ENCODE data around the gene HDAC9. TPM values are rescaled to one million over a fixed set of nuclear protein-coding genes. Genes with fewer than 3 reads are reported as not detected.

HDAC9 gene
- total RNA-seq, 1 experiment from 2014 or later = 4.3 TPM

DNA sequence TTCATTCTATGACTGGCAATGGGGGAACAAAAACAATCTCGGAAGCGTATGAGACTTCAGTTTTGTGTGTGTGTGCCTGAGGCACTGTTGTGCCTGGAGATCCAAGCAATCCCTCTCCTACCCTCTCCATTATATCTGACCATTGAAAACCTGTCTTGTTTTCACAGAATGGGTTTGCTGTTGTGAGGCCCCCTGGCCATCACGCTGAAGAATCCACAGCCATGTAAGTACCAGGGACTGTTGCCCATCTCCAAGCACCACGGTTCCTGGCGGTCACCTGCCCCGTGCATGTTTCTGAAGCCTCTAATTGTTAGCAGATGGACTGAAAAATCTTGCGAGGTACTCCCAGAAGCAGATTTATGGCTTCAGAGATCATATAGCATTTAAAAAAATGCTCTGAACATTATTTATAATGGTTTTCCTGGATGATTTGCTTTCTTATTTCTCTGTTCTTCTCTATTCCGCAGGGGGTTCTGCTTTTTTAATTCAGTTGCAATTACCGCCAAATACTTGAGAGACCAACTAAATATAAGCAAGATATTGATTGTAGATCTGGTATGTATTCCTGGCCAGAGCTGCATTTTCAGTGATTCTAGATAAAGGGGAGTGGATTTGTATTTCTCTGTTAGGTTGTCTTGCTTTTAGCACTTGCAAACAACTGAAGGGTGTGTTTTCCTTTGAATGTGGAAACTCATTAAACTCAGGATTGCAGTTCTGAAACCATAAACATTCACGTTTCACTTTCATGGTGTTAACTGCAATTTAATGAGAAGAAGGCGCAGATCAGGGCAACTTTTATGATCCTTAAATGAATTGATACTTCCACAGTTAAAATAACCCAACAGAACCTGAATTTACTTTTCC, 333.7 kb downstream of the HDAC9 start:
- Histone ChIP-seq H3K79me2 (ENCODE audit: insufficient read depth, low read length) (no peaks in the 10 kb centered on the region), H4K20me1 (ENCODE audit: insufficient read depth) (no peaks in the 10 kb centered on the region), H3K9ac (ENCODE audit: low read length) (no peak overlapping the region), H3K36me3 (ENCODE audit: control insufficient read depth in 1 of 2, insufficient read depth in 2 of 2, low read length in 2 of 2) (no peaks in the 10 kb centered on the region), H3K4me3 (replicated peaks in 1 of 2; ENCODE audit: low read depth in 1 of 2, low read length in 2 of 2) (no peak overlapping the region), H3K4me2 (ENCODE audit: low read length) (no peak overlapping the region), H3K9me2 (ENCODE audit: insufficient read depth) (no peaks in the 10 kb centered on the region; the same call in 1 of the 2 replicates), H3K27me3 (ENCODE audit: insufficient read depth, low read length) (no peaks in the 10 kb centered on the region), H3K4me1 (ENCODE audit: control insufficient read depth in 1 of 2, insufficient read depth in 2 of 2, low read length in 2 of 2) (no peaks in the 10 kb centered on the region), H3K9me3 (ENCODE audit: control insufficient read depth in 1 of 2, insufficient read depth in 1 of 2, low read depth in 1 of 2, low read length in 2 of 2) (no peaks in the 10 kb centered on the region), H2AFZ (ENCODE audit: low read depth, low read length, poor library complexity, severe bottlenecking) (no peak overlapping the region), H3K27ac (ENCODE audit: low read depth, low read length) (no peak overlapping the region)
- CTCF ChIA-PET = no interaction called here
- RAD21 ChIA-PET (ENCODE audit: low non-redundant PET in 1 of 2, low total read pairs in 2 of 2, uncharacterized antibody in 2 of 2, unreplicated experiment in 2 of 2) = no interaction called here
- TF ChIP-seq ZNF274 (IDR thresholded peaks at IDR 0.05; ENCODE audit: low read depth, low read length) (no peak), ELF1 (IDR thresholded peaks at IDR 0.05; ENCODE audit: borderline replicate concordance, low read depth) (no peak), POLR2A (IDR thresholded peaks at IDR 0.05; ENCODE audit: borderline replicate concordance, extremely low read depth, insufficient read depth, insufficient read length) (no peak), YY1 (IDR thresholded peaks at IDR 0.05; ENCODE audit: extremely low read depth, insufficient replicate concordance, low read depth, low read length) (no peak), POLR2AphosphoS5 (IDR thresholded peaks at IDR 0.05; ENCODE audit: low read depth, low read length) (no peak), CBX3 (IDR thresholded peaks at IDR 0.05; ENCODE audit: low read depth) (no peak), CEBPB (IDR thresholded peaks at IDR 0.05; ENCODE audit: low read depth) (no peak), ZFX (IDR thresholded peaks at IDR 0.05) (no peak), JUND (IDR thresholded peaks at IDR 0.05) (no peak), FOSL1 (IDR thresholded peaks at IDR 0.05; ENCODE audit: low read depth) (no peak), EZH2 (IDR thresholded peaks at IDR 0.05) (no peak)
- TF ChIP-seq, protein P1, sequence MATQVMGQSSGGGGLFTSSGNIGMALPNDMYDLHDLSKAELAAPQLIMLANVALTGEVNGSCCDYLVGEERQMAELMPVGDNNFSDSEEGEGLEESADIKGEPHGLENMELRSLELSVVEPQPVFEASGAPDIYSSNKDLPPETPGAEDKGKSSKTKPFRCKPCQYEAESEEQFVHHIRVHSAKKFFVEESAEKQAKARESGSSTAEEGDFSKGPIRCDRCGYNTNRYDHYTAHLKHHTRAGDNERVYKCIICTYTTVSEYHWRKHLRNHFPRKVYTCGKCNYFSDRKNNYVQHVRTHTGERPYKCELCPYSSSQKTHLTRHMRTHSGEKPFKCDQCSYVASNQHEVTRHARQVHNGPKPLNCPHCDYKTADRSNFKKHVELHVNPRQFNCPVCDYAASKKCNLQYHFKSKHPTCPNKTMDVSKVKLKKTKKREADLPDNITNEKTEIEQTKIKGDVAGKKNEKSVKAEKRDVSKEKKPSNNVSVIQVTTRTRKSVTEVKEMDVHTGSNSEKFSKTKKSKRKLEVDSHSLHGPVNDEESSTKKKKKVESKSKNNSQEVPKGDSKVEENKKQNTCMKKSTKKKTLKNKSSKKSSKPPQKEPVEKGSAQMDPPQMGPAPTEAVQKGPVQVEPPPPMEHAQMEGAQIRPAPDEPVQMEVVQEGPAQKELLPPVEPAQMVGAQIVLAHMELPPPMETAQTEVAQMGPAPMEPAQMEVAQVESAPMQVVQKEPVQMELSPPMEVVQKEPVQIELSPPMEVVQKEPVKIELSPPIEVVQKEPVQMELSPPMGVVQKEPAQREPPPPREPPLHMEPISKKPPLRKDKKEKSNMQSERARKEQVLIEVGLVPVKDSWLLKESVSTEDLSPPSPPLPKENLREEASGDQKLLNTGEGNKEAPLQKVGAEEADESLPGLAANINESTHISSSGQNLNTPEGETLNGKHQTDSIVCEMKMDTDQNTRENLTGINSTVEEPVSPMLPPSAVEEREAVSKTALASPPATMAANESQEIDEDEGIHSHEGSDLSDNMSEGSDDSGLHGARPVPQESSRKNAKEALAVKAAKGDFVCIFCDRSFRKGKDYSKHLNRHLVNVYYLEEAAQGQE (IDR thresholded peaks at IDR 0.05; ENCODE audit: low read depth) = no peak
- TF ChIP-seq, protein P2, sequence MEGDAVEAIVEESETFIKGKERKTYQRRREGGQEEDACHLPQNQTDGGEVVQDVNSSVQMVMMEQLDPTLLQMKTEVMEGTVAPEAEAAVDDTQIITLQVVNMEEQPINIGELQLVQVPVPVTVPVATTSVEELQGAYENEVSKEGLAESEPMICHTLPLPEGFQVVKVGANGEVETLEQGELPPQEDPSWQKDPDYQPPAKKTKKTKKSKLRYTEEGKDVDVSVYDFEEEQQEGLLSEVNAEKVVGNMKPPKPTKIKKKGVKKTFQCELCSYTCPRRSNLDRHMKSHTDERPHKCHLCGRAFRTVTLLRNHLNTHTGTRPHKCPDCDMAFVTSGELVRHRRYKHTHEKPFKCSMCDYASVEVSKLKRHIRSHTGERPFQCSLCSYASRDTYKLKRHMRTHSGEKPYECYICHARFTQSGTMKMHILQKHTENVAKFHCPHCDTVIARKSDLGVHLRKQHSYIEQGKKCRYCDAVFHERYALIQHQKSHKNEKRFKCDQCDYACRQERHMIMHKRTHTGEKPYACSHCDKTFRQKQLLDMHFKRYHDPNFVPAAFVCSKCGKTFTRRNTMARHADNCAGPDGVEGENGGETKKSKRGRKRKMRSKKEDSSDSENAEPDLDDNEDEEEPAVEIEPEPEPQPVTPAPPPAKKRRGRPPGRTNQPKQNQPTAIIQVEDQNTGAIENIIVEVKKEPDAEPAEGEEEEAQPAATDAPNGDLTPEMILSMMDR (IDR thresholded peaks at IDR 0.05 in 2 of 3, conservative IDR thresholded peaks at IDR 0.05 in 1 of 3; ENCODE audit: borderline replicate concordance in 1 of 3, insufficient read depth in 1 of 3, low read depth in 2 of 3, low read length in 2 of 3) = no peak
- TF ChIP-seq, protein P3, sequence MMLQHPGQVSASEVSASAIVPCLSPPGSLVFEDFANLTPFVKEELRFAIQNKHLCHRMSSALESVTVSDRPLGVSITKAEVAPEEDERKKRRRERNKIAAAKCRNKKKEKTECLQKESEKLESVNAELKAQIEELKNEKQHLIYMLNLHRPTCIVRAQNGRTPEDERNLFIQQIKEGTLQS (IDR thresholded peaks at IDR 0.05) = no peak
- POLR2A ChIA-PET = no interaction called here
- BruUV-seq (replicated peaks) = no TSS peak
- intact Hi-C loops (cut with micrococcal nuclease) = no loop called here
- ATAC-seq (no peak), DNase-seq (ENCODE audit: low read depth, low spot score) (no peak)
